ENCODE results near the gene RILPL2. TPM values are rescaled to one million over a fixed set of nuclear protein-coding genes. Genes with fewer than 3 reads are reported as not detected.
"Not testable (repeated sequence)": the region's sequence is repeated elsewhere in the genome, so short reads cannot be mapped to it uniquely, and the experiment has no call there.

RILPL2 gene
- polyA plus RNA-seq, 4 donors, result 0.45 to 5.1 (median 2.0) TPM

DNA sequence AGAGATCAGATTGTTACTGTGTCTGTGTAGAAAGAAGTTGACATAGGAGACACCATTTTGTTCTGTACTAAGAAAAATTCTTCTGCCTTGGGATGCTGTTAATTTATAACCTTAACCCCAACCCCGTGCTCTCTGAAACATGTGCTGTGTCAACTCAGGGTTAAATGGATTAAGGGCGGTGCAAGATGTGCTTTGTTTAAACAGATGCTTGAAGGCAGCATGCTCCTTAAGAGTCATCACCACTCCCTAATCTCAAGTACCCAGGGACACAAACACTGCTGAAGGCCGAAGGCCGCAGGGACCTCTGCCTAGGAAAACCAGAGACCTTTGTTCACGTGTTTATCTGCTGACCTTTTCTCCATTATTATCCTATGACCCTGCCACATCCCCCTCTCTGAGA is 64.1 kb downstream of the RILPL2 start:
- 34 to 64% (median 45%) methylated on average over 4 to 5 of the region's 5 CpGs for whole genome bisulfite sequencing, 3 donors
- not testable (repeated sequence) for FAIRE-seq; DNase-seq; H3K27me3 ChIP-seq (ENCODE audit: control insufficient read depth in 3 of 3, insufficient read depth in 3 of 3, low read length in 3 of 3); H3K27ac ChIP-seq (ENCODE audit: low read depth in 1 of 3, low read length in 2 of 3); H3K9me3 ChIP-seq (ENCODE audit: control insufficient read depth in 2 of 2, insufficient read depth in 1 of 2, low read depth in 1 of 2, low read length in 1 of 2); H3K4me3 ChIP-seq (ENCODE audit: low read depth in 1 of 3, low read length in 3 of 3); H3K36me3 ChIP-seq (ENCODE audit: control insufficient read depth in 3 of 3, insufficient read depth in 2 of 3, low read depth in 1 of 3, low read length in 3 of 3); H3K4me1 ChIP-seq (ENCODE audit: control insufficient read depth in 3 of 3, insufficient read depth in 2 of 3, low read depth in 1 of 3, low read length in 2 of 3)

- H3K36me3 ChIP-seq (ENCODE audit: control insufficient read depth in 3 of 3, insufficient read depth in 2 of 3, low read depth in 1 of 3, low read length in 3 of 3); DNase-seq; H3K9me3 ChIP-seq (ENCODE audit: control insufficient read depth in 2 of 2, insufficient read depth in 1 of 2, low read depth in 1 of 2, low read length in 1 of 2); H3K27me3 ChIP-seq (ENCODE audit: control insufficient read depth in 3 of 3, insufficient read depth in 3 of 3, low read length in 3 of 3); H3K4me1 ChIP-seq (ENCODE audit: control insufficient read depth in 3 of 3, insufficient read depth in 2 of 3, low read depth in 1 of 3, low read length in 2 of 3); H3K27ac ChIP-seq (ENCODE audit: low read depth in 1 of 3, low read length in 2 of 3); FAIRE-seq; H3K4me3 ChIP-seq (ENCODE audit: low read depth in 1 of 3, low read length in 3 of 3): not testable (repeated sequence)
- WGBS, 3 donors, result 93 to 95% (median 94%) methylated on average over 43 to 48 of the region's 48 CpGs
These were observed 64.7 kb downstream of the RILPL2 start for GRCh38 chr12:123371667-123372368.

DNA sequence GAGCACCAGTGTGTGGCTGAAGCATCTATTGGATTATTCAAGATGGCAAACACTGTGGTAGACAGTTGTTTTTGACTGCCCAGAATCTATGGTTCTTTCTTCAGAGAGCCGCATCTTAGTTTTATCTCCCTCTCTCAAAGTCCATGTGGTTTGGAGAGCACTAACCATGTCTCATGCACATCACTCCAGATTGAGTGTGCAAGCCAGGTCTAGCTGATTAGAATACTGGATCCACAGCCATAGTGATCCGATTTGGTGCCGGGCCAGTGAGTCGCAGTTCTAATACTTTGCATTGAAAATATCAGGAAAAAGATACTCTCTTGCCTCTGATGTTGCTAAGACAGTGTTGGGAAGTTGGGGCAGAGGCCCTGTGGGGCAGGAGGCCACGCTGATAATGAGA is 67.3 kb downstream of the RILPL2 start:
- Histone ChIP-seq H3K36me3 (ENCODE audit: control insufficient read depth in 3 of 3, insufficient read depth in 2 of 3, low read depth in 1 of 3, low read length in 3 of 3) (no peaks in the 10 kb centered on the region), H3K4me3 (ENCODE audit: low read depth in 1 of 3, low read length in 3 of 3) (no peak overlapping the region), H3K4me1 (ENCODE audit: control insufficient read depth in 3 of 3, insufficient read depth in 2 of 3, low read depth in 1 of 3, low read length in 2 of 3) (no peaks in the 10 kb centered on the region), H3K27me3 (ENCODE audit: control insufficient read depth in 3 of 3, insufficient read depth in 3 of 3, low read length in 3 of 3) (no peaks in the 10 kb centered on the region), H3K9me3 (ENCODE audit: control insufficient read depth in 2 of 2, insufficient read depth in 1 of 2, low read depth in 1 of 2, low read length in 1 of 2) (no peaks in the 10 kb centered on the region), H3K27ac (ENCODE audit: low read depth in 1 of 3, low read length in 2 of 3) (no peak overlapping the region)
- WGBS, 3 donors, result 92 to 94% (median 94%) methylated on average over 5 of the region's 5 CpGs
- FAIRE-seq (no peak), DNase-seq (no peak)

DNA sequence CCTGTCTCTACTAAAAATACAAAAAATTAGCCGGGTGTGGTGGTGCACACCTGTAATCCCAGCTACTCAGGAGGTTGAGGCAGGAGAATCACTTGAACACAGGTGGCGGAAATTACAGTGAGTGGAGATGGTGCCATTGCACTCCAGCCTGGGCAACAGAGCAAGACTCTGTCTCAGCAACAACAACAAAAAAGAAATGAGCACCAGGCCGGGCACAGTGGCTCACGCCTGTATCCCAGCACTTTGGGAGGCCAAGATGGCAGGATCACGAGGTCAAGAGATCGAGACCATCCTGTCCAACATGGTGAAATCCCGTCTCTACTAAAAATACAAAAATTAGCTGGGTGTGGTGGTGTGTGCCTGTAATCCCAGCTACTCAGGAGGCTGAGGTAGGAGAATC is 68.1 kb downstream of the RILPL2 start:
- FAIRE-seq; H3K36me3 ChIP-seq (ENCODE audit: control insufficient read depth in 3 of 3, insufficient read depth in 2 of 3, low read depth in 1 of 3, low read length in 3 of 3); H3K4me1 ChIP-seq (ENCODE audit: control insufficient read depth in 3 of 3, insufficient read depth in 2 of 3, low read depth in 1 of 3, low read length in 2 of 3); H3K9me3 ChIP-seq (ENCODE audit: control insufficient read depth in 2 of 2, insufficient read depth in 1 of 2, low read depth in 1 of 2, low read length in 1 of 2); DNase-seq; H3K4me3 ChIP-seq (ENCODE audit: low read depth in 1 of 3, low read length in 3 of 3); H3K27me3 ChIP-seq (ENCODE audit: control insufficient read depth in 3 of 3, insufficient read depth in 3 of 3, low read length in 3 of 3); H3K27ac ChIP-seq (ENCODE audit: low read depth in 1 of 3, low read length in 2 of 3): not testable (repeated sequence)
- WGBS, 3 donors, result 92 to 98% (median 95%) methylated on average over 7 of the region's 7 CpGs

- FAIRE-seq, result no peak
These were observed 69.0 kb downstream of the RILPL2 start for GRCh38 chr12:123367511-123367910.

More at GRCh38 chr12:123367511-123367910, 69.0 kb downstream of the RILPL2 start:
- no peak for DNase-seq
- H3K4me3 ChIP-seq (ENCODE audit: low read depth in 1 of 3, low read length in 3 of 3), result no peak overlapping the region
- H3K9me3 ChIP-seq (ENCODE audit: control insufficient read depth in 2 of 2, insufficient read depth in 1 of 2, low read depth in 1 of 2, low read length in 1 of 2), result no peaks in the 10 kb centered on the region
- no peaks in the 10 kb centered on the region for H3K36me3 ChIP-seq (ENCODE audit: control insufficient read depth in 3 of 3, insufficient read depth in 2 of 3, low read depth in 1 of 3, low read length in 3 of 3)
- H3K4me1 ChIP-seq (ENCODE audit: control insufficient read depth in 3 of 3, insufficient read depth in 2 of 3, low read depth in 1 of 3, low read length in 2 of 3), result peaks cover 0 to 2% (median 0%) of the 10 kb centered on the region in 3 donors
- 93 to 97% (median 95%) methylated on average over 4 of the region's 4 CpGs for WGBS, 3 donors
- no peak overlapping the region for H3K27ac ChIP-seq (ENCODE audit: low read depth in 1 of 3, low read length in 2 of 3)
- H3K27me3 ChIP-seq (ENCODE audit: control insufficient read depth in 3 of 3, insufficient read depth in 3 of 3, low read length in 3 of 3), result no peaks in the 10 kb centered on the region

Other genes starting within 250 kb of the RILPL2 start
- 10 to 100 TPM in 1 of 4 donors, 1 to 10 TPM in 3; 1.6 to 16.4 (median 5.2) TPM for gene MPHOSPH9, start 203.5 kb downstream of the RILPL2 start, polyA plus RNA-seq
- 10 to 100 TPM; 11.1 to 14.0 (median 12.4) TPM for gene MTRFR, start 203.2 kb downstream of the RILPL2 start, polyA plus RNA-seq
- 10 to 100 TPM; 53.1 to 69.4 (median 58.8) TPM for gene CDK2AP1, start 164.8 kb downstream of the RILPL2 start, polyA plus RNA-seq
- gene SBNO1, start 71.8 kb downstream of the RILPL2 start, polyA plus RNA-seq, result 10 to 100 TPM in 1 of 4 donors, 1 to 10 TPM in 3; 5.1 to 19.9 (median 6.5) TPM
- 10 to 100 TPM; 14.3 to 35.1 (median 18.6) TPM for gene KMT5A, start 52.6 kb downstream of the RILPL2 start, polyA plus RNA-seq
- 10 to 100 TPM; 25.0 to 51.4 (median 31.8) TPM for gene SNRNP35, start 21.5 kb upstream of the RILPL2 start, polyA plus RNA-seq
- 1 to 10 TPM; 1.1 to 5.5 (median 3.7) TPM for gene RILPL1, start 97.0 kb upstream of the RILPL2 start, polyA plus RNA-seq
- gene TMED2, start 147.9 kb upstream of the RILPL2 start, polyA plus RNA-seq, result 100 to 1,000 TPM in 2 of 4 donors, 10 to 100 TPM in 2; 37.1 to 261 (median 125) TPM
- 10 to 100 TPM in 2 of 4 donors, 1 to 10 TPM in 2; 8.3 to 34.1 (median 9.9) TPM for gene DDX55, start 165.4 kb upstream of the RILPL2 start, polyA plus RNA-seq
- gene EIF2B1, start 197.0 kb upstream of the RILPL2 start, polyA plus RNA-seq, result 10 to 100 TPM; 28.4 to 40.1 (median 30.9) TPM
- gene GTF2H3, start 197.1 kb upstream of the RILPL2 start, polyA plus RNA-seq, result 10 to 100 TPM in 2 of 4 donors, 1 to 10 TPM in 2; 6.7 to 30.6 (median 12.8) TPM
- gene TCTN2, start 234.4 kb upstream of the RILPL2 start, polyA plus RNA-seq, result 1 to 10 TPM in 2 of 4 donors, under 1 TPM in 2; 0.22 to 7.2 (median 2.0) TPM